ENCODE results near the gene CHI3L2. TPM values are rescaled to one million over a fixed set of nuclear protein-coding genes. Genes with fewer than 3 reads are reported as not detected.

Gene CHI3L2
- total RNA-seq, 6 experiments from 2014 or later = 0.35 to 0.64 (median 0.57) TPM; not detected in 3

DNA sequence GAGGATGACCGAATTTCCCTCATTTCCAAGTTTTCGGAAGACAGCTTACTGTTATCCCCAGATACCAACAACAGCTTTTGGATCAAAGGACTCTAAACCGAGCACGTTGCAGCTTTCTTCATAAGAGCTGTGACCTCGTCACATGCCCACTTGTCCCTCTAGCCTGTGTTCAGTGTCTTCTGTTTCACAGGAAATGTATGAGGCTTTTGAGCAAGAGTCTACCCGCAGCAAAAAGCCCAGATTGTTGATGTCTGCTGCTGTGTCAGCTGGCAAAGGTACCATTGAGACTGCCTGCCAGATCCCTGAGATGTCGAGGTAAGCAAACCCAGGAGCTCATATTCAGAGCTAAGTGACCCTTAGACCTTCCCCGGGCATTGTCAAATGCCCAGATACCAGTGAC, 24.1 kb downstream of the CHI3L2 start:
- peaks cover 41% of the 10 kb centered on the region for H3K27me3 Mint-ChIP-seq (ENCODE audit: insufficient read depth)
- DNase-seq = no peak
- H3K4me1 Mint-ChIP-seq (ENCODE audit: low read depth) = no peaks in the 10 kb centered on the region
- no peak overlapping the region for H3K27ac Mint-ChIP-seq
- TF ChIP-seq, protein P1, sequence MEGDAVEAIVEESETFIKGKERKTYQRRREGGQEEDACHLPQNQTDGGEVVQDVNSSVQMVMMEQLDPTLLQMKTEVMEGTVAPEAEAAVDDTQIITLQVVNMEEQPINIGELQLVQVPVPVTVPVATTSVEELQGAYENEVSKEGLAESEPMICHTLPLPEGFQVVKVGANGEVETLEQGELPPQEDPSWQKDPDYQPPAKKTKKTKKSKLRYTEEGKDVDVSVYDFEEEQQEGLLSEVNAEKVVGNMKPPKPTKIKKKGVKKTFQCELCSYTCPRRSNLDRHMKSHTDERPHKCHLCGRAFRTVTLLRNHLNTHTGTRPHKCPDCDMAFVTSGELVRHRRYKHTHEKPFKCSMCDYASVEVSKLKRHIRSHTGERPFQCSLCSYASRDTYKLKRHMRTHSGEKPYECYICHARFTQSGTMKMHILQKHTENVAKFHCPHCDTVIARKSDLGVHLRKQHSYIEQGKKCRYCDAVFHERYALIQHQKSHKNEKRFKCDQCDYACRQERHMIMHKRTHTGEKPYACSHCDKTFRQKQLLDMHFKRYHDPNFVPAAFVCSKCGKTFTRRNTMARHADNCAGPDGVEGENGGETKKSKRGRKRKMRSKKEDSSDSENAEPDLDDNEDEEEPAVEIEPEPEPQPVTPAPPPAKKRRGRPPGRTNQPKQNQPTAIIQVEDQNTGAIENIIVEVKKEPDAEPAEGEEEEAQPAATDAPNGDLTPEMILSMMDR (IDR thresholded peaks at IDR 0.05) = no peak
- no peaks in the 10 kb centered on the region for H3K36me3 Mint-ChIP-seq (ENCODE audit: low read depth)
- H3K4me3 Mint-ChIP-seq = no peak overlapping the region
- H3K9me3 Mint-ChIP-seq = no peaks in the 10 kb centered on the region

DNA sequence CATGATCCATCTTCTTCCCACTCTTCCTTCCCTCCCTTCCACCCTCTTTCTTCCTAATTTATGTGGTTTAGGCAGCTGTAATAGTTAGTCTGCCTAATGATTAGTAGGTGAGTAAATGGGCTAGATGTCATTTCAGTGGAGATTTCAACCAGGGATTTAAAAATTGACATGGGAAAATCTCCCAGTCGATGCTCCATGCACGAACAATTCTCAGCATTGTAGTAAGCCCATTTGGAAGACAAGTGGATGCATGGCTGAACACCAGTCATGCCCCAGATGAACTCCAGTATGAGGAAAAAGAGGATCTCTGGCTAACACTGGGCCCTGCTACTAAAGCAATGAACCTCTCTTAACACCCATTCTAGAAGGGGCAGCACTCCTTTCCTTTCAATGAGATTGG, 25.3 kb downstream of the CHI3L2 start:
- Mint-ChIP-seq H3K27ac (no peak overlapping the region), H3K9me3 (no peaks in the 10 kb centered on the region), H3K4me1 (ENCODE audit: low read depth) (no peaks in the 10 kb centered on the region), H3K36me3 (ENCODE audit: low read depth) (no peaks in the 10 kb centered on the region), H3K4me3 (no peak overlapping the region), H3K27me3 (ENCODE audit: insufficient read depth) (peaks cover 44% of the 10 kb centered on the region)
- no peak for DNase-seq
- TF ChIP-seq, protein P1 (IDR thresholded peaks at IDR 0.05) = no peak

DNA sequence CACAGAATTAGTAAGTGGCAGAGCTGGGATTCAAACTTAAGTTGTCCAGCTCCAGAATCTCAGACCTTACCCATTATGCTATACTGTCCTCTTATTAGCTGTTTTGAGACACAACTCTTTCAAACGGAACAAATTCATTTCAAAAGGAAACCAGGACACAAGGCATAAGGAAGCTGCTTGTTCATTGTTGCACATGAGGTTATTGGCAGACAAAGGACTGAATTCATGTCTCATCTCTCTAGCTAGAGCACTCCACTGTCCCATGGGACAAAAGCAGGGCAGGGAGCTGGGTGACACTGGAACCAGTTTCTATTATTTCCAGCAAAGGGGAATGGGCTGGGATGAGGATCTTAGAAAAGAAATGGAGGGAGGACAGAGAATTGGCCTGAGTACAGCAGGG, 26.4 kb downstream of the CHI3L2 start:
- no peak overlapping the region for H3K4me3 Mint-ChIP-seq
- no peaks in the 10 kb centered on the region for H3K9me3 Mint-ChIP-seq
- H3K27me3 Mint-ChIP-seq (ENCODE audit: insufficient read depth) = peaks cover 45% of the 10 kb centered on the region
- no peaks in the 10 kb centered on the region for H3K4me1 Mint-ChIP-seq (ENCODE audit: low read depth)
- no peak overlapping the region for H3K27ac Mint-ChIP-seq
- DNase-seq = no peak
- TF ChIP-seq, protein P1 (IDR thresholded peaks at IDR 0.05) = no peak
- H3K36me3 Mint-ChIP-seq (ENCODE audit: low read depth) = no peaks in the 10 kb centered on the region

DNA sequence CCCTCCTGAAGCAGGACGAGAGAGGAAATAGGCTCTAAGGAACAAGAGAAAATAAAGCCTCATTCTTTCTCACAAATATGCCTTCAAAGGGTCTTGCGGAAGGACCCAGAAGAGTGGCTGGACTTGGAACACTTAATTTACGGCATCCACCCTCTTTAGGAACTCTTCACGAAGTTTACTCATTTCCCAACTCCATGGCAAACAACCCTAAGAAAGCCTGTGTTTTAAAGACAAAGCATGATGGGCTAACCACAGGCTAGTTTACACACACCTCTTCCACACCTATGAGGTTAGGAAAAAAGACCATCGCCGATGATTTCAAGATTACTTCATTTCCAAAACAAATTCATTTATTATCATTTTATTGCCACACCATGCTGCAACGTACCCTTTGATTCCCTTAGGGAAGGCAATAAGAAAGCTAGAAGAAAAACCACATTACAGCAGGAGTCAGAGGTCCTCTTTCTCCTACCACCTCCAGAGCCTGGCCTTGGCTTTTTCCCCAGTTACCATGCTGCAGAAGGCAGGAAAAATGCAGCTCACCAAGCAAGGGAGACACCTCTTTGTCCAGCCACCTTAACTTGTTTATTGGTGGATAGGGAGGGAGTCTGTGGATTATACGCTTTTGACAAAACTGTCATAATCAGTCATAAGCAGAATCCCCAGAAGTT, 29.6 kb downstream of the CHI3L2 start:
- Mint-ChIP-seq H3K9me3 (no peaks in the 10 kb centered on the region), H3K4me1 (ENCODE audit: low read depth) (no peaks in the 10 kb centered on the region), H3K4me3 (no peak overlapping the region), H3K27me3 (ENCODE audit: insufficient read depth) (peaks cover 38% of the 10 kb centered on the region), H3K27ac (no peak overlapping the region), H3K36me3 (ENCODE audit: low read depth) (no peaks in the 10 kb centered on the region)
- TF ChIP-seq, protein P1 (IDR thresholded peaks at IDR 0.05) = no peak
- DNase-seq = no peak

DNA sequence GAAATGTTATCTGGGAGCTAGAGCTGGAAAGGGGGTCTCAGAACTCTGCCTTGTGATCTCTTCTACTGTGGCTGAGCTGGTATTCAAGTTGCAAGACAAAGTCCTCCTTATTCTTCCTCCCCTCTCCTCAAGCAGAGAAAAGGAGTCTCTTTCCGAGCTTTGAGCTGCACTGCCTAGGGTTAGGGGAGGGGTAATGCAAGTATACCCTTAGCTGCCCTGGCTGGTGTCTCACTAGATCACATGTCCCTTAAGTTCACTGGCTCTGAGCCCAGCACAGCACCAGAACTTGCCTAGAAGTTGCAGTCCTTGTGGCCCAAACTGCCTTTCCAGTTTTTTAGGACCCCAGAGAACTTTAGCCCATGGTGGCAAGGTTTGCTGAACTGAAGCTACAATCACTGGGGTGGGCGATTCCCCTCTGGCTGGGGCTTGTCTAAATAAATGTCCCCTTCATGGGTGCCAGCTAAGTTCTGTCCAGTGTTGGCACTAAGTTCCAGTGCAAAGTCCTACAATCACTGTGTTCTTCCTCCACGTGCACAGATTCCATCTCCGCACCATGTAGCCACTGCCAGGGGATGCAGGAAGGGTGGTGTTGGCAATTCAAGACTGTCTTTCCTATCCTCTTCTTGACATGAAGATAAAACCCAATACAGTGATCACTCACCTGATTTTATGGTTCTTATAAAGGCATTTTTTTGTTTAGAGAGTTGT, 40.4 kb downstream of the CHI3L2 start:
- TF ChIP-seq, protein P1 (IDR thresholded peaks at IDR 0.05) = no peak
- Mint-ChIP-seq H3K9me3 (no peaks in the 10 kb centered on the region), H3K27ac (no peak overlapping the region), H3K36me3 (ENCODE audit: low read depth) (no peaks in the 10 kb centered on the region), H3K4me3 (no peak overlapping the region), H3K4me1 (ENCODE audit: low read depth) (no peaks in the 10 kb centered on the region), H3K27me3 (ENCODE audit: insufficient read depth) (peaks cover 36% of the 10 kb centered on the region)
- no peak for DNase-seq

Measured in HFFc6 (cell line).